ENCODE measurements around the gene PPP1R27.

Gene PPP1R27

DNA sequence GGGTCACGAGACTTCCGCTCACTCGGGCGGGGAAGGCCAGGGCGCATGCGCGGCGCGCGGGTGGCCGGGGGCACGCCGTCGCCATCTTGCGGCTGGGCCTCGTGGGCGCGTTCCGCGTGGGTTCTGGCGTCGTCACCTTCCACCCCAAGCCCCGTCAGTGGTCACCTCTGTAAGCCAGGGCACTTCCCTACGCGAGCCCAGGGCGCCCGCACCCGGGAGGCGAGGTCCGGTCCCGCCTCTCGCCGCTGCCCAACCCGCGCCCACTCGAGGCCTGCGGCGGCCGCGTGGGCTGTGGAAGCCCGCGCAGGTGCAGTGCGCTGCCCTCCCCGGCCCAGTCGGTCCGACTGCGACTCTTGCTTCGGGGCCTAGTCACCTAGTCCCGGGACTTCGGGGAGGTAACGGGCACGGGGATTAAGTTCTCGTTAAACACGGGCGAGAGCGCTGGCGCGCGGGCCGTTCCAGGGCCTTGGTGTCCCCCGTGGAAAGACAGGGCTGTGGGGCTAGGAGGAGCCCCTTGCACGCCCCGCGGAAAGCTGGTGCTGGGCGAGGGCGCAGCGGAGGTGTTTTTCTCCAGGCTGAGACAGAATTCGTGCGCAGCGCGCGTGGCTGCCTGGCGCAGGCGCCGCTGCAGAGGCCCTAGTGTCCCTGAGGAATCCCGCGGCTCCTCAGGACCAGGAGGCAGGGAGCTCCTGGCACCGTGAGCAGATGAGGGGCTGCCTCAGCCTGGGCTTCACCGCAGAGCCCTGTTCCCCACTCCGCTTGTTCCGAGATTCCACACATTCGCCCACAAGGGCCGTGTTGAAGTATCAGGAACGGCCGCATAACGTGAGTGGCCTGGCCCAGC is 36.8 kb upstream of the PPP1R27 start:
- peak overlapping the region; percentile 99 for H3K4me2 ChIP-seq (ENCODE audit: low read length)
- peak overlapping the region; percentile 99 for H3K9ac ChIP-seq
- no peaks in the 10 kb centered on the region for H3K27me3 ChIP-seq (ENCODE audit: control insufficient read depth, insufficient read depth, low read length)
- H3K4me3 ChIP-seq (ENCODE audit: low read depth, low read length) = peak overlapping the region; percentile 91
- H3K36me3 ChIP-seq (ENCODE audit: control insufficient read depth, insufficient read depth, low read length) = no peaks in the 10 kb centered on the region
- H3K79me2 ChIP-seq = peaks cover 13% of the 10 kb centered on the region
- peak overlapping the region; percentile 96 for H3K27ac ChIP-seq
- TF ChIP-seq, protein P1, sequence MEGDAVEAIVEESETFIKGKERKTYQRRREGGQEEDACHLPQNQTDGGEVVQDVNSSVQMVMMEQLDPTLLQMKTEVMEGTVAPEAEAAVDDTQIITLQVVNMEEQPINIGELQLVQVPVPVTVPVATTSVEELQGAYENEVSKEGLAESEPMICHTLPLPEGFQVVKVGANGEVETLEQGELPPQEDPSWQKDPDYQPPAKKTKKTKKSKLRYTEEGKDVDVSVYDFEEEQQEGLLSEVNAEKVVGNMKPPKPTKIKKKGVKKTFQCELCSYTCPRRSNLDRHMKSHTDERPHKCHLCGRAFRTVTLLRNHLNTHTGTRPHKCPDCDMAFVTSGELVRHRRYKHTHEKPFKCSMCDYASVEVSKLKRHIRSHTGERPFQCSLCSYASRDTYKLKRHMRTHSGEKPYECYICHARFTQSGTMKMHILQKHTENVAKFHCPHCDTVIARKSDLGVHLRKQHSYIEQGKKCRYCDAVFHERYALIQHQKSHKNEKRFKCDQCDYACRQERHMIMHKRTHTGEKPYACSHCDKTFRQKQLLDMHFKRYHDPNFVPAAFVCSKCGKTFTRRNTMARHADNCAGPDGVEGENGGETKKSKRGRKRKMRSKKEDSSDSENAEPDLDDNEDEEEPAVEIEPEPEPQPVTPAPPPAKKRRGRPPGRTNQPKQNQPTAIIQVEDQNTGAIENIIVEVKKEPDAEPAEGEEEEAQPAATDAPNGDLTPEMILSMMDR (IDR thresholded peaks at IDR 0.05) = peak; percentile 47
- peaks cover 12% of the 10 kb centered on the region for H3K4me1 ChIP-seq
- peak overlapping the region; percentile 97 for H2AFZ ChIP-seq
- no peaks in the 10 kb centered on the region for H3K9me3 ChIP-seq (ENCODE audit: control insufficient read depth, low read length)

DNA sequence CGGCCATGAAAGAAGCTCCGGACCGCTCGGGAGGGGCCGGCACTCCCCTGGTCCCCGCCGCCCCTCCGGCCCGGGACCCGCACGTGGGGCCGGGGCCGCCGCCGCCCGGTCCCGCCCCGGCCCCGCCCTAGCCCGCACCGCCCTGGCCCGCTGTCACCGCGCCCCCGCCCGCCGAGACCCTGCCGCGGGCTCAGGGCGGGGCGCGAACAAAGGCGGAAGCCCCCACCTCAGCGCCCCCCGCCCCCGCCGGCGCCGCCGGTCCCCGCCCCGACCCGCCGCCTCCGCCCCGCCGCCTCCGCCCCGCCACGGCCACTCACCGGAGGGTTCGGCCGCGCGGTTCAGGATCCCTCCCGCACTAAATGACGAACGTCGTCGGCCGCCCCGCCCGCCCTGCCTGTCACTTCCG is 36.1 kb upstream of the PPP1R27 start, which contains the start of gene ARHGDIA:
TSS of gene ARHGDIA (minus strand) at position 357 of the 406 bp plus-strand sequence. CDS start 1,407 bp downstream, outside the sequence.
- peak within 1 kb of the TSS; percentile 99 for H3K4me2 ChIP-seq (ENCODE audit: low read length)
- peaks cover 18% of the 10 kb centered on the region for H3K79me2 ChIP-seq
- no peaks in the 10 kb centered on the region for H3K9me3 ChIP-seq (ENCODE audit: control insufficient read depth, low read length)
- peak within 1 kb of the TSS; percentile 91 for H3K4me3 ChIP-seq (ENCODE audit: low read depth, low read length)
- TF ChIP-seq, protein P1 (IDR thresholded peaks at IDR 0.05) = no peak
- H3K27me3 ChIP-seq (ENCODE audit: control insufficient read depth, insufficient read depth, low read length) = no peaks in the 10 kb centered on the region
- peak within 1 kb of the TSS; percentile 99 for H3K9ac ChIP-seq
- H3K4me1 ChIP-seq = peaks cover 16% of the 10 kb centered on the region
- peak within 1 kb of the TSS; percentile 96 for H3K27ac ChIP-seq
- H2AFZ ChIP-seq = peak within 1 kb of the TSS; percentile 97
- H3K36me3 ChIP-seq (ENCODE audit: control insufficient read depth, insufficient read depth, low read length) = no peaks in the 10 kb centered on the region

DNA sequence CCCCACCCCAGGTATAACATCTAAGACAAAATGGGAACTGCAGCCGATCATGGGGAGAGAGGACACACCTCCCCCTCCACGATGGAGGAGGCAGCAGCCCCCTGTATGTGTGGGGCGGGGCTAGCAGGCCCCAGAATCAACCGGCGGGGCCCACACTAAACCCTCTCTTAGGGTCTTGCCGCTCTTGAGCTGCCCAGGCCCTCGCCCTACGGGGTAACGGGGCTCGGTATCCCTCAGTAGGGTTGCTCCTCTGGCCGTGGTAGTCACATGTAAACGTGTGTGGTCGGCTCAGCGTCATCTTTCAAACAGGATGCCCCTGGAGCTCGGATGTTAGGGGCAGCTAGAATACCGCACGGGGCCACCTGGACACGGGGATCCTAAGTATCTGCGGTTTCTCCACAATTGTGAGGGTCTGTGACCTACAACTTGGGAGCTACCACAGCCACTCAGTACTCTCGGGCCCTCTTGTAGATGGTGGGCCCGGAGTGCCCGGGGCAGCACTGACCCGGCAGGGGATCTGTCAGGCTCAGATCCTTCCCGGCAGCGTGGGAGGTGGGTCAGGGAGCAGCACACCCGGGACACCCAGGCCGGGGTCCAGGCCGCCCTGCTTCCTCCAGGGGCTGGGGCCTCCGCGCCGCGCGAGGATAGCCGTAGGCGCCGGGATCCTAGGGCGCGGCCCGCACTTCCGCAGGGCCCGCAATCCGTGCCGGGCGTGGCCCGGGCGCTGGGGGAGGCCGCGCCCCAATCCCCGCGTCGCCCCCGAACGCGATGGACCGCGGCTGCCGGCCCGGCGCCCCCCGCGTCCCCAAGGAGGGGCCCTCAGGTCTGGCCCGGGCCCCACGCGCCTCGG is 35.5 kb upstream of the PPP1R27 start:
- TF ChIP-seq, protein P1 (IDR thresholded peaks at IDR 0.05) = no peak
- no peaks in the 10 kb centered on the region for H3K36me3 ChIP-seq (ENCODE audit: control insufficient read depth, insufficient read depth, low read length)
- peak overlapping the region; percentile 67 for H3K27ac ChIP-seq
- H3K9ac ChIP-seq = peak overlapping the region; percentile 29
- H3K27me3 ChIP-seq (ENCODE audit: control insufficient read depth, insufficient read depth, low read length) = no peaks in the 10 kb centered on the region
- H3K79me2 ChIP-seq = peaks cover 24% of the 10 kb centered on the region
- peak overlapping the region; percentile 65 for H3K4me3 ChIP-seq (ENCODE audit: low read depth, low read length)
- H3K4me2 ChIP-seq (ENCODE audit: low read length) = peak overlapping the region; percentile 83
- peaks cover 17% of the 10 kb centered on the region for H3K4me1 ChIP-seq
- H2AFZ ChIP-seq = no peak overlapping the region
- H3K9me3 ChIP-seq (ENCODE audit: control insufficient read depth, low read length) = no peaks in the 10 kb centered on the region

DNA sequence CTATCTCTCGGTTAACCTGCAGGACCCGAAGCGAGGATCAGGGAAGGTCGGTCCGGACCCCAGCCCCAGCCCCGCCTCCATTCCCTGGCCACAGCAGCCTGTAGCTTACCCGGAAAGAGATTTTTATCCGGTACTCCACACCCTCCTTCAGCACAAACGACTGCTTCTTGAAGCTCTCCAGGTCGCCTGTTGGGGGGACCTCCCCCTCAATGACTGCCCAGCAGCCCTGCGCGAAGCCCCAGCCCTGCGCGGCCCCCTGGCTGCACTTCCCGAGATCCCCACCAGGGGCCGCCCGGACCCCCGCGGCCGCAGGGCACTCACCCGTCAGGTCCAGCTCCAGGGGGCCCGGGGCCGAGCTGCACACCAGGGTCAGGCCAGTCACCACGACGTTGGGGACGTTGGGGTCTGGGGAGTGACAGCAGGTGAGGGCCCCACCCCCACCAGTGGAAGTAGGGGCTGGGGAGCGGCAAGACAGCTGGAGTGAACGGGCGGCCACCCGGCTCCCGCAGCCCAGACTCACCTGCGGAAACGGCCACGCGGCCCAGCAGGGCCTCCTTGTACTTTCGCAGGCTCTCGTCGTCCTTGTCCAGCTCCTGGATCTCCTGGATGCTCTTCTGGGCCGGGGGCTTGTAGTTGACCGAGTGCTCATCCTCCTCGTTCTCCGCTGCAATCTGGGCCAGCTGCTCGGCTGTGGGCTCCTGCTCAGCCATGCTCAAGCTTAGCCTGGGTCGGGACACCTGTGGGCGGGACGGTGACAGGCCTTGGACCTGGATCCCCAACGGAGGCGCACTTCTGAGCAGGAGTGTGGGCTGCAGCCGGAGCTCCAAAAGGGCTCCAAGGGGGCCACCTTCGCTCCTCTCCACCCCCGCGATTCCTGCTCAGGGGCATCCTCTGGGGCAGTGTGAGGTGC is 34.6 kb upstream of the PPP1R27 start:
- H3K79me2 ChIP-seq = peaks cover 29% of the 10 kb centered on the region
- H3K9ac ChIP-seq = no peak overlapping the region
- TF ChIP-seq, protein P1 (IDR thresholded peaks at IDR 0.05) = peak; percentile 91
- no peaks in the 10 kb centered on the region for H3K27me3 ChIP-seq (ENCODE audit: control insufficient read depth, insufficient read depth, low read length)
- no peaks in the 10 kb centered on the region for H3K36me3 ChIP-seq (ENCODE audit: control insufficient read depth, insufficient read depth, low read length)
- peak overlapping the region; percentile 83 for H3K4me2 ChIP-seq (ENCODE audit: low read length)
- peak overlapping the region; percentile 67 for H3K27ac ChIP-seq
- H3K9me3 ChIP-seq (ENCODE audit: control insufficient read depth, low read length) = no peaks in the 10 kb centered on the region
- H2AFZ ChIP-seq = no peak overlapping the region
- H3K4me1 ChIP-seq = peaks cover 20% of the 10 kb centered on the region
- H3K4me3 ChIP-seq (ENCODE audit: low read depth, low read length) = peak overlapping the region; percentile 65

Data from parathyroid adenoma (tissue), 2 donors.